ENCODE results near the gene UHRF2.

UHRF2 gene

GRCh38 chr9:6489099-6489498 lies 76.1 kb downstream of the UHRF2 start:
- Histone ChIP-seq H4K20me1 (peaks cover 14 to 82% (median 39%) of the 10 kb centered on the region in 11 experiments; a peak in 19 of 22 replicates), H3K9ac (no peak overlapping the region), H3K4me2 (no peak overlapping the region), H3K27me3 (no peaks in the 10 kb centered on the region), H3K9me3 (replicated peaks in 1 of 11) (no peaks in the 10 kb centered on the region), H3K36me3 (peaks cover 91 to 100% (median 97%) of the 10 kb centered on the region in 11 experiments), H3K27ac (no peak overlapping the region), H3K4me1 (no peaks in the 10 kb centered on the region), H3K4me3 (no peak overlapping the region)
- TF ChIP-seq Cebpa-rat (IDR thresholded peaks at IDR 0.05), result no peak

- Histone ChIP-seq H3K27ac (no peak overlapping the region), H4K20me1 (peaks cover 14 to 82% (median 38%) of the 10 kb centered on the region in 11 experiments; a peak in 19 of 22 replicates), H3K27me3 (no peaks in the 10 kb centered on the region), H3K4me2 (no peak overlapping the region), H3K4me3 (no peak overlapping the region), H3K4me1 (no peaks in the 10 kb centered on the region), H3K9me3 (replicated peaks in 1 of 11) (no peaks in the 10 kb centered on the region), H3K9ac (no peak overlapping the region), H3K36me3 (peaks cover 85 to 100% (median 97%) of the 10 kb centered on the region in 11 experiments)
- TF ChIP-seq Cebpa-rat (IDR thresholded peaks at IDR 0.05), result no peak
These were observed 77.9 kb downstream of the UHRF2 start for GRCh38 chr9:6490863-6491262.

GRCh38 chr9:6495466-6495865 lies 82.5 kb downstream of the UHRF2 start:
- H3K36me3 ChIP-seq, result peaks cover 83 to 99% (median 96%) of the 10 kb centered on the region in 11 experiments
- no peak overlapping the region for H3K4me2 ChIP-seq
- TF ChIP-seq Cebpa-rat (IDR thresholded peaks at IDR 0.05), result no peak
- H3K9me3 ChIP-seq (replicated peaks in 1 of 11), result no peaks in the 10 kb centered on the region
- peaks cover 5 to 50% (median 26%) of the 10 kb centered on the region in 11 experiments; a peak in 17 of 22 replicates for H4K20me1 ChIP-seq
- H3K27ac ChIP-seq, result no peak overlapping the region
- H3K27me3 ChIP-seq, result no peaks in the 10 kb centered on the region
- no peak overlapping the region for H3K4me3 ChIP-seq
- no peak overlapping the region for H3K9ac ChIP-seq
- no peaks in the 10 kb centered on the region for H3K4me1 ChIP-seq

DNA sequence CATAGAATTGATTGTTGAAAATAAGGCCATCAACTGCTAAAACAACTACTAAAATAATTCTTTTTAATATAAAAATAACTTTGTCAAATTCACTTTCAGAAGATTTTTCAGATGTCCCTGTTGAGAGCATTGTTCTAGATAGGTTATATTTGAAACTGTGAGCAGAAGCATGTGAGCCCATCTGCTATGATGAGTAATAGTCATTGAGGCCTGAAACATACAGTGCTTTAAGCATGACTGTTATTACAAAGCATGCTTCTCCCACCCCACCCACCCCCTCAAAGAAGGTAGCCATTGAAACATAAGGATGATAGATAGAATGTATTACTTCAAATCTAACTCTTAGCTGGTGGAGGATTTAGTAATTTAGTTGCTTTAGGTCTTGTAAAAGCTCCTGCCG lies 86.0 kb downstream of the UHRF2 start:
- Histone ChIP-seq H3K27me3 (no peaks in the 10 kb centered on the region), H3K27ac (no peak overlapping the region), H3K4me2 (no peak overlapping the region), H3K9ac (no peak overlapping the region), H3K36me3 (peaks cover 88 to 99% (median 98%) of the 10 kb centered on the region in 11 experiments), H3K9me3 (replicated peaks in 1 of 11) (no peaks in the 10 kb centered on the region), H3K4me3 (no peak overlapping the region), H4K20me1 (peaks cover 0 to 19% (median 6%) of the 10 kb centered on the region in 11 experiments; a peak in 8 of 22 replicates), H3K4me1 (no peaks in the 10 kb centered on the region)
- TF ChIP-seq Cebpa-rat (IDR thresholded peaks at IDR 0.05), result no peak

GRCh38 chr9:6501526-6502210 lies 88.7 kb downstream of the UHRF2 start:
- Histone ChIP-seq H3K27me3 (no peaks in the 10 kb centered on the region), H4K20me1 (peaks cover 0 to 10% (median 4%) of the 10 kb centered on the region in 11 experiments; a peak in 7 of 22 replicates), H3K9me3 (replicated peaks in 1 of 11) (no peaks in the 10 kb centered on the region), H3K4me1 (no peaks in the 10 kb centered on the region), H3K4me3 (no peak overlapping the region), H3K27ac (no peak overlapping the region), H3K36me3 (peaks cover 96 to 99% (median 98%) of the 10 kb centered on the region in 11 experiments), H3K9ac (no peak overlapping the region), H3K4me2 (no peak overlapping the region)
- no peak for TF ChIP-seq Cebpa-rat (IDR thresholded peaks at IDR 0.05)

GRCh38 chr9:6502399-6502798 lies 89.4 kb downstream of the UHRF2 start:
- Histone ChIP-seq H3K27ac (no peak overlapping the region), H4K20me1 (peaks cover 0 to 10% (median 4%) of the 10 kb centered on the region in 11 experiments; a peak in 7 of 22 replicates), H3K36me3 (peaks cover 96 to 99% (median 98%) of the 10 kb centered on the region in 11 experiments)

DNA sequence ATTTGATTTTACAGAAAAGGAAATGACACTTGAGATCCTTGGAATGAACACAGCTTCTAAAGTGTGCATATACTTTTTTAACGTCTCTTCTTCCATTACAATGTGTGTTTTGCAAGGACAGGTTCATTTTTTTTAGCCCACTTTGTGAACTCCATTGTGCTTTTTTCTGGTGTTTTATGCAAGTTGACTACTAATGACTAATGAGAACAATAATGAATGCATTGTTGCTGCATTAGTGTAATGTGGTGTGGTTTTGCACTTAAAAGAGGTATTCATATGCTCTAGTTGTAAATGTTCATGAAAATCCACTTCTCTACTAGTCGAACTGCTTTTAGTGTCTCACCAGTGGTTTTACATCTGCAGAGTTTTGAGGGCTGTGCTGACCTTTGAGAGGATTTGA lies 93.6 kb downstream of the UHRF2 start:
- peaks cover 80 to 100% (median 96%) of the 10 kb centered on the region in 11 experiments for H3K36me3 ChIP-seq
- no peaks in the 10 kb centered on the region for H3K27me3 ChIP-seq
- H3K4me3 ChIP-seq, result no peak overlapping the region
- TF ChIP-seq Cebpa-rat (IDR thresholded peaks at IDR 0.05), result no peak
- H3K4me1 ChIP-seq, result no peaks in the 10 kb centered on the region
- H4K20me1 ChIP-seq, result peaks cover 0 to 10% (median 0%) of the 10 kb centered on the region in 11 experiments; a peak in 3 of 22 replicates
- H3K4me2 ChIP-seq, result no peak overlapping the region
- H3K9me3 ChIP-seq (replicated peaks in 1 of 11), result no peaks in the 10 kb centered on the region
- H3K9ac ChIP-seq, result no peak overlapping the region
- no peak overlapping the region for H3K27ac ChIP-seq

More at GRCh38 chr9:6502399-6502798, 89.4 kb downstream of the UHRF2 start:
- Histone ChIP-seq H3K4me1 (no peaks in the 10 kb centered on the region), H3K4me2 (no peak overlapping the region), H3K27me3 (no peaks in the 10 kb centered on the region), H3K4me3 (no peak overlapping the region), H3K9me3 (replicated peaks in 1 of 11) (no peaks in the 10 kb centered on the region), H3K9ac (no peak overlapping the region)
- TF ChIP-seq Cebpa-rat (IDR thresholded peaks at IDR 0.05), result no peak

DNA sequence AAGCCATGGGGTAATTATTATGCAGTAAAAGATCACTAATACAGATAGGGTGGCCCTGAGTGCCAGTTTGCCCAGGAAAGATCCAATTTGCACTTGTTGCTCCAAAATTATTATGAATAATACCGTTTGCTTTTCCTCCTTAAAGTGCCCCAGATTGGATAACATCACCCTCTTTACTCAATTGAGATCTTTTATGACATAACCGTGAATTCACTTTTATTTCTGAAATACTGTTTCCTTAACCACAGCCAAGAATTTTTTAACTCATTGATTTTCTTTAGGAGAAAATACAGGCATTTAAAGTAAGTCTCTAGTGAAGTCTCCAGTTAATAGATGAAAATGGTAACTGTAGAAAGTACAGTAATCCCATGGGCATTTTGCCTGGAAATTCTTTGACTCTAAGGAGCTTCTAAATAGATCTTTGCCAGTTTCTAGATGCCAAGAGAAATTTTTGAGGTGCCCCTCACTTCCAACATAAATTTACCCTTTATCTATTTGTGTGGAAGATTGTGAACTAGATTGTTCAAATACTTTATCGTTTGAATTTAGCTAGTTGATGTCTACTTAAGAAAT lies 99.2 kb downstream of the UHRF2 start:
- Histone ChIP-seq H3K9ac (no peak overlapping the region), H3K27me3 (no peaks in the 10 kb centered on the region), H3K4me3 (no peak overlapping the region), H3K36me3 (peaks cover 39 to 77% (median 63%) of the 10 kb centered on the region in 11 experiments), H3K27ac (no peak overlapping the region), H3K4me1 (no peaks in the 10 kb centered on the region), H4K20me1 (no peaks in the 10 kb centered on the region), H3K4me2 (no peak overlapping the region), H3K9me3 (replicated peaks in 1 of 11) (peaks cover 0 to 4% (median 2%) of the 10 kb centered on the region in 11 experiments; a peak in 7 of 22 replicates)
- no peak for TF ChIP-seq Cebpa-rat (IDR thresholded peaks at IDR 0.05)

- H3K27ac ChIP-seq, result no peak overlapping the region
- no peak overlapping the region for H3K4me2 ChIP-seq
- peaks cover 20 to 52% (median 38%) of the 10 kb centered on the region in 11 experiments; a peak in 21 of 22 replicates for H3K36me3 ChIP-seq
- H3K9me3 ChIP-seq (replicated peaks in 1 of 11), result peaks cover 15 to 44% (median 30%) of the 10 kb centered on the region in 11 experiments
- H3K4me1 ChIP-seq, result no peaks in the 10 kb centered on the region
- no peaks in the 10 kb centered on the region for H4K20me1 ChIP-seq
- no peak for TF ChIP-seq Cebpa-rat (IDR thresholded peaks at IDR 0.05)
- H3K4me3 ChIP-seq, result no peak overlapping the region
- H3K27me3 ChIP-seq, result no peaks in the 10 kb centered on the region
- no peak overlapping the region for H3K9ac ChIP-seq
These were observed 109.3 kb downstream of the UHRF2 start for GRCh38 chr9:6522263-6522662.

Measured in BLaER1 treated with 17β-estradiol and CSF1 and Interleukin-3, amounts not matched to agents 10 nM and 100 nM (cell line).